HepG2 (cell line): ENCODE measurements around the gene VAV2. TPM values are rescaled to one million over a fixed set of nuclear protein-coding genes. Genes with fewer than 3 reads are reported as not detected.

Experiments
- ARID4A ChIP-seq: sonication (generic); formaldehyde crosslinking; IDR thresholded peaks from 2 replicates; pipeline ENCODE4 v1.5.0; 2020; ENCODE audit warnings: mild to moderate bottlenecking, missing genetic modification reagents, borderline replicate concordance
- ATF6 ChIP-seq: sonication (generic); formaldehyde crosslinking; conservative IDR thresholded peaks from 2 replicates; pipeline ENCODE4 v1.4.0; 2020; ENCODE audit warnings: missing genetic modification reagents
- GZF1 ChIP-seq: sonication (generic); formaldehyde crosslinking; IDR thresholded peaks from 2 replicates; pipeline ENCODE4 v1.5.1; 2020; ENCODE audit warnings: mild to moderate bottlenecking, missing genetic modification reagents
- HNF1B ChIP-seq: sonication (generic); formaldehyde crosslinking; IDR thresholded peaks from 2 replicates; pipeline ENCODE4 v1.5.1; 2020; ENCODE audit warnings: mild to moderate bottlenecking, moderate library complexity, missing genetic modification reagents
- MAFG ChIP-seq: sonication (generic); formaldehyde crosslinking; IDR thresholded peaks from 2 replicates; pipeline ENCODE4 v1.5.1; 2020; ENCODE audit warnings: mild to moderate bottlenecking, missing genetic modification reagents
- SNAPC4 ChIP-seq: sonication (generic); formaldehyde crosslinking; IDR thresholded peaks from 2 replicates; pipeline ENCODE4 v1.4.0; 2020; ENCODE audit warnings: mild to moderate bottlenecking, missing genetic modification reagents
- SSRP1 ChIP-seq: IDR thresholded peaks from 2 replicates; pipeline ENCODE4 v1.6.1; 2016; ENCODE audit warnings: control low read depth
- ZBTB44 ChIP-seq: sonication (generic); formaldehyde crosslinking; IDR thresholded peaks from 2 replicates; pipeline ENCODE4 v1.4.0; 2020; ENCODE audit warnings: missing genetic modification reagents
- ZGPAT ChIP-seq: IDR thresholded peaks from 2 replicates; pipeline ENCODE4 v1.6.1; 2016; ENCODE audit warnings: mild to moderate bottlenecking
- ZNF24 ChIP-seq: fragments of 450-650 bp; IDR thresholded peaks from 2 replicates; pipeline ENCODE4 v1.6.1; 2017; ENCODE audit warnings: antibody characterized with exemption, mild to moderate bottlenecking
- ZNF558 ChIP-seq: sonication (generic); formaldehyde crosslinking; IDR thresholded peaks from 2 replicates; pipeline ENCODE4 v1.9.0; 2022; ENCODE audit warnings: mild to moderate bottlenecking, missing genetic modification reagents, borderline replicate concordance
- polyA plus RNA-seq, 8 experiments: library from polyadenylated mRNA; depleted of rRNA in 3 of 8; stranded (reverse) in 7 of 8; unstranded in 1 of 8; fragments of >200 nt; fragmentation: Illumina TruSeq in 4 of 8; extraction: Trizol in 4 of 8; gene quantifications; 2 replicates each; pipeline versions ENCODE4 v1.2.1 to v1.2.3, GENCODE V29; 2011 to 2016; ENCODE audit warnings: low read depth in 4 of 8, missing spikeins in 1 of 8, mixed read lengths in 1 of 8; ENCODE audit not compliant: insufficient read depth in 1 of 8
- total RNA-seq, 5 experiments: library from RNA; depleted of rRNA; stranded (reverse); fragments of >200 nt; fragmentation: Illumina TruSeq; extraction: Trizol; gene quantifications; 2 replicates each; pipeline ENCODE4 v1.2.3, GENCODE V29; 2016; ENCODE audit warnings: low read depth in 1 of 5

Gene VAV2
- total and polyA plus RNA-seq, 2 of the 13 experiments (the other 11 are each of a cell fraction or from before 2014, with no cell fraction given): 22.5 to 22.9 TPM

- peak; percentile 25; the same call in 1 of the 2 replicates for TF ChIP-seq HNF1B
- peak; percentile 35; the same call in 1 of the 2 replicates for TF ChIP-seq ZNF558
- TF ChIP-seq ATF6: no peak
- TF ChIP-seq GZF1 (CRISPR knock-in tag): 0 out of 2 replicates have a peak, but pooled peaks have one; percentile 57
- no peak for TF ChIP-seq ZBTB44 (CRISPR knock-in tag)
- peak; percentile 70; the same call in 1 of the 2 replicates for TF ChIP-seq ARID4A
- peak; percentile 65; the same call in 1 of the 2 replicates for TF ChIP-seq ZGPAT
- TF ChIP-seq ZNF24: no peak
- TF ChIP-seq SNAPC4 (CRISPR knock-in tag): no peak
- TF ChIP-seq SSRP1 (CRISPR knock-in tag): peak; percentile 60; the same call in 1 of the 2 replicates
- TF ChIP-seq MAFG (CRISPR knock-in tag): no peak
Measured at GRCh38 chr9:133978226-133978898, 13.8 kb downstream of the VAV2 start (continued).
